AG04449 (cell line): Measurements from ENCODE around the gene TMIGD3.
A peak's percentile ranks its signal among the peaks of the same experiment; 100 is the strongest.

Experiments
- CTCF ChIA-PET: fragments of 350-600 bp; formaldehyde crosslinking; extraction: SDS; loops from one replicate; lab custom pipeline; 2021; ENCODE audit warnings: antibody characterized with exemption; lab: Yijun Ruan, JAX
- POLR2A ChIA-PET: fragments of 400-600, 350-600 bp; formaldehyde crosslinking; extraction: SDS; loops from one replicate; lab custom pipeline; 2020; ENCODE audit warnings: antibody characterized with exemption, inconsistent platforms; lab: Yijun Ruan, JAX
- DNase-seq: peaks from one replicate; pipeline ENCODE4 v3.0.0-alpha.2; 2010; ENCODE audit warnings: low read depth, low spot score
- H3K4me3 ChIP-seq: 2 replicates; pipeline ENCODE4 v1.5.1; 2011; ENCODE audit warnings: low read depth, mild to moderate bottlenecking, control low read depth, low read length
- TF ChIP-seq, protein P1 (sequence below): IDR thresholded peaks from one replicate; pipeline ENCODE4 v1.5.1; 2011; ENCODE audit warnings: mild to moderate bottlenecking, moderate library complexity, low read length, control low read depth, inconsistent platforms; ENCODE audit not compliant: insufficient read depth; ENCODE audit errors: missing control alignments

TMIGD3 gene

DNA sequence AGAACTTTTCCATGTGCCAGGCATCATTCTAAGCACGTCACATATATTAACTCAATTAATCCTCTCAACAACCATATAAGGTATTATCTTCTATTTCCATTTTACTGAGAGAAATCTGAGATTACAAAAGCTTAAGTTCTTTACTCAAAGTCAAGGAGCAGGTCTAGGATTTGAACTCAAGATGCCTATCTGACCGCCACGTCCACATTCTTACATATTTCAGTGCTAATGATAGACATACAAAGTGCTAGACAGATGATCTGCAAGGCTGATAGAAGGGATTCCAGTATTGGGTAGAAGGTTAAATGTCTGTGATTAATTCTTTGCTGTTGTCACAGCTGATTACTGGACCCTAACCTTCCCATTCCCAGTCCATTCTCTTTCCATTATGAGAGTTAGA is 49.7 kb downstream of the TMIGD3 start:
- ChIA-PET POLR2A (interaction anchor here (1.1 kb wide), 1 partner anchor 9 kb away, joined by 3 read pairs; no protein-coding TSS in a partner anchor), CTCF (interaction anchor here (1.0 to 2.8 kb wide), 6 partner anchors 9 to 292 kb away, joined by 3 to 12 read pairs (median 4); no protein-coding TSS in a partner anchor)
- DNase-seq = no peak
- TF ChIP-seq, protein P1, sequence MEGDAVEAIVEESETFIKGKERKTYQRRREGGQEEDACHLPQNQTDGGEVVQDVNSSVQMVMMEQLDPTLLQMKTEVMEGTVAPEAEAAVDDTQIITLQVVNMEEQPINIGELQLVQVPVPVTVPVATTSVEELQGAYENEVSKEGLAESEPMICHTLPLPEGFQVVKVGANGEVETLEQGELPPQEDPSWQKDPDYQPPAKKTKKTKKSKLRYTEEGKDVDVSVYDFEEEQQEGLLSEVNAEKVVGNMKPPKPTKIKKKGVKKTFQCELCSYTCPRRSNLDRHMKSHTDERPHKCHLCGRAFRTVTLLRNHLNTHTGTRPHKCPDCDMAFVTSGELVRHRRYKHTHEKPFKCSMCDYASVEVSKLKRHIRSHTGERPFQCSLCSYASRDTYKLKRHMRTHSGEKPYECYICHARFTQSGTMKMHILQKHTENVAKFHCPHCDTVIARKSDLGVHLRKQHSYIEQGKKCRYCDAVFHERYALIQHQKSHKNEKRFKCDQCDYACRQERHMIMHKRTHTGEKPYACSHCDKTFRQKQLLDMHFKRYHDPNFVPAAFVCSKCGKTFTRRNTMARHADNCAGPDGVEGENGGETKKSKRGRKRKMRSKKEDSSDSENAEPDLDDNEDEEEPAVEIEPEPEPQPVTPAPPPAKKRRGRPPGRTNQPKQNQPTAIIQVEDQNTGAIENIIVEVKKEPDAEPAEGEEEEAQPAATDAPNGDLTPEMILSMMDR = no peak
- no peak overlapping the region for H3K4me3 ChIP-seq

DNA sequence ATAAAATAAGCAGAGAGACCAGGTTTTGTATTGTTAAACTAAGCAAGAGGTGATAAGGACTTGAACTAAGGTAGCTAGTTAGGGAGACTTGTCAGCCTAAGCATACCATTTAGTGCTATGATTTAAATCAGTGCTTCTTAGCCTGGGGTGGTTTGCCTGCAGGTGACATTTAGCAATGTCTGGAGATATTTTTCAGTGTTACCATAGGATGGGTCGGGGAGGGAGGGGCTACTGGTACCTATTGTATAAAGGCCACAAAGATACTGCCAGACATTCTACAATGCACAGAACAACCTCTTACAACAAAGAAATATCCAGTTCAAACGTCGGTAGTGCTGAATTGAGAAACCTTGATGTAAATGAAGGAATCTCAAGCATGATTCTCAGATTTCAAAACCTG is 50.9 kb downstream of the TMIGD3 start:
- TF ChIP-seq, protein P1 = no peak

DNA sequence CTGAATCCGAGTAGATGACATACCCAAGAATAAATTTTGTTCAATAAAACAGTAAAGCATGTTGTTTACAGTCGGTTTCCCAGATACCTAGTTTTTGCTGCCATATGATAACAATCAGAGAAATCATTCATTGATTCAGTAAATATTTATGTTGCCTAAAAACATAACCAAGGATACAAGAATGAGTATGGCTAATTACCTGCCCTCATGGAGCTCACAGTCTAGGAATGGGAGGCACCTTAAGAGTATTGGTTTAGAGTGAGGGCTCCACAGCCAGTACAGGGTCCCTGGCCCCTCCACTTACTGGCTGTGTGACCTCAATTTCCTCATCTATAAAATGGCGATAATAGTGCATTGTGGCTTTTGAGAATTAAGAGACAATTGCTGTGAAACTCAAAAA is 53.2 kb downstream of the TMIGD3 start:
- ChIA-PET POLR2A (no interaction called here), CTCF (interaction anchor here (0.8 to 1.1 kb wide), 3 partner anchors 21 to 320 kb away, joined by 3 to 4 read pairs (median 4); no protein-coding TSS in a partner anchor)
- DNase-seq = no peak
- peak overlapping the region; percentile 95 for H3K4me3 ChIP-seq
- TF ChIP-seq, protein P1 = no peak

More for the DNA sequence above, 50.9 kb downstream of the TMIGD3 start:
- ChIA-PET CTCF (interaction anchor here (1.0 to 2.8 kb wide), 5 partner anchors 10 to 261 kb away, joined by 3 to 12 read pairs (median 3); no protein-coding TSS in a partner anchor), POLR2A (interaction anchor here (1.1 kb wide), 1 partner anchor 10 kb away, joined by 3 read pairs; no protein-coding TSS in a partner anchor)
- no peak for DNase-seq
- H3K4me3 ChIP-seq = no peak overlapping the region

DNA sequence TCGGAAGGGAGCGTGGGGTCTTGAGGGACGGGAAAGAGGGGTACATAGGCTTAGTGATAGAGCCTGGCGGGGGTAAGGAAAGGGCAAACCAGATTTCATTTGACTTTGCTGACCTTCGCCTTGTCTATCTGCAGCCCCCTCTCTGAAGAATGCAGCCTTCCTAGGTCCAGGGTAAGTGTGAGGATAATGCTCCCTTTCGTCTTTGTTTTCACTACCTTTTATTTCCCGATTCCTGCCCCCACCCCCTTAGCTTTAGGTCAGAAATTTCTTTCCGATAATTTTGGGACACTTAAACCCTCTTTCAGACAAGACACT is 53.8 kb downstream of the TMIGD3 start:
- peak overlapping the region; percentile 95 for H3K4me3 ChIP-seq
- TF ChIP-seq, protein P1 = no peak
- ChIA-PET CTCF (interaction anchor here (0.8 to 1.0 kb wide), 2 partner anchors 22 to 217 kb away, joined by 3 to 4 read pairs; no protein-coding TSS in a partner anchor), POLR2A (no interaction called here)
- DNase-seq = no peak

DNA sequence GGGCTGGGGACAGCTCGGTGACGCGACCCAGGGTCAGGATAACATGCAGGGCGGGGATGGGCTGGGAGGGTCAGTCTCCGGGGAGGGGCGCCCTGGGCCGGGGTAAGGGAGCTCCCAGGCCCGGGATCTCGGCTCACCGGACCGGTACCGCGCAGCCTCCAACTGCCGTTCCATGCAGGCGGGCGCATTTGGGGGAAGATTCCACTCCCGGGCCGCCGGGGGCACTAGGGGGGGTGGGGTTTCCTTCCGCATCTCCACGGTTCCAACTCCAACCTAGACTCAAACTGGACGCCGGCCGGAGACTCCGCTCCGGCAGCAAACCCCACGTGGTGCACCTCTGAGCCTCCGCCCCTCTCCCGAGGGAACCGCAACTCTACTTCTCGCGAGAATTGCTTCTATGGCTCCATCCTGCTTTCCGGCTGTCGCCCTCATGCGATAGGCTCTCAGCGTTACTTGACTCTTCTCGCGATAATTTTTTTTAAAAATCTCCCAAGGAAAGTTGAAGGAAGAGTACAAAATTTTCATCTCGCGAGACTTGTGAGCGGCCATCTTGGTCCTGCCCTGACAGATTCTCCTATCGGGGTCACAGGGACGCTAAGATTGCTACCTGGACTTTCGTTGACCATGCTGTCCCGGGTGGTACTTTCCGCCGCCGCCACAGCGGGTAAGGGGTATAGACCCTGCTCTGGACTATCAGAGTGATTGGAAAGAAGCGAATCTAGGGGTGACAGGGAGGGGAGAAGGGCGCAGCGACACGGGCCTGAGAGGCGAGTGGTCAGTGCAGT is 54.3 kb downstream of the TMIGD3 start, which contains the start of the genes ATP5PB and WDR77:
Gene ATP5PB, plus strand, starts transcription at position 547 of the 785 bp plus-strand sequence. Its CDS starts 78 bp downstream, at position 625.
Gene WDR77, minus strand, starts transcription at position 339 of the 785 bp plus-strand sequence. Its CDS starts 87 bp downstream, at position 252.
- ChIA-PET CTCF (interaction anchor here (0.8 to 1.4 kb wide), 3 partner anchors 9 to 217 kb away, joined by 3 read pairs; no protein-coding TSS in a partner anchor), POLR2A (interaction anchor here (0.7 to 1.3 kb wide), 2 partner anchors 11 to 59 kb away, joined by 3 to 4 read pairs; no protein-coding TSS in a partner anchor)
- peak; percentile 94 for DNase-seq
- TF ChIP-seq, protein P1 = no peak
- H3K4me3 ChIP-seq = peak within 1 kb of the TSS; percentile 95
